ENCODE results near the gene ZNF672. TPM values are rescaled to one million over a fixed set of nuclear protein-coding genes. Genes with fewer than 3 reads are reported as not detected.
A peak's percentile ranks its signal among the peaks of the same experiment; 100 is the strongest.

ZNF672 gene
- total RNA-seq, 1 donor from 2014 or later: 44.4 TPM

GRCh38 chr1:248840946-248841345 lies 2.9 kb downstream of the ZNF672 start:
- Mint-ChIP-seq H3K9me3 (no peaks in the 10 kb centered on the region), H3K4me1 (peaks cover 21% of the 10 kb centered on the region), H3K36me3 (ENCODE audit: low read depth) (no peaks in the 10 kb centered on the region), H3K27me3 (ENCODE audit: low read depth) (no peaks in the 10 kb centered on the region), H3K27ac (ENCODE audit: unreplicated experiment) (no peak overlapping the region), H3K4me3 (peak overlapping the region; percentile 76)
- no peak for DNase-seq (ENCODE audit: low read depth, low spot score)
- TF ChIP-seq, protein P1, sequence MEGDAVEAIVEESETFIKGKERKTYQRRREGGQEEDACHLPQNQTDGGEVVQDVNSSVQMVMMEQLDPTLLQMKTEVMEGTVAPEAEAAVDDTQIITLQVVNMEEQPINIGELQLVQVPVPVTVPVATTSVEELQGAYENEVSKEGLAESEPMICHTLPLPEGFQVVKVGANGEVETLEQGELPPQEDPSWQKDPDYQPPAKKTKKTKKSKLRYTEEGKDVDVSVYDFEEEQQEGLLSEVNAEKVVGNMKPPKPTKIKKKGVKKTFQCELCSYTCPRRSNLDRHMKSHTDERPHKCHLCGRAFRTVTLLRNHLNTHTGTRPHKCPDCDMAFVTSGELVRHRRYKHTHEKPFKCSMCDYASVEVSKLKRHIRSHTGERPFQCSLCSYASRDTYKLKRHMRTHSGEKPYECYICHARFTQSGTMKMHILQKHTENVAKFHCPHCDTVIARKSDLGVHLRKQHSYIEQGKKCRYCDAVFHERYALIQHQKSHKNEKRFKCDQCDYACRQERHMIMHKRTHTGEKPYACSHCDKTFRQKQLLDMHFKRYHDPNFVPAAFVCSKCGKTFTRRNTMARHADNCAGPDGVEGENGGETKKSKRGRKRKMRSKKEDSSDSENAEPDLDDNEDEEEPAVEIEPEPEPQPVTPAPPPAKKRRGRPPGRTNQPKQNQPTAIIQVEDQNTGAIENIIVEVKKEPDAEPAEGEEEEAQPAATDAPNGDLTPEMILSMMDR (conservative IDR thresholded peaks at IDR 0.05): no peak

DNA sequence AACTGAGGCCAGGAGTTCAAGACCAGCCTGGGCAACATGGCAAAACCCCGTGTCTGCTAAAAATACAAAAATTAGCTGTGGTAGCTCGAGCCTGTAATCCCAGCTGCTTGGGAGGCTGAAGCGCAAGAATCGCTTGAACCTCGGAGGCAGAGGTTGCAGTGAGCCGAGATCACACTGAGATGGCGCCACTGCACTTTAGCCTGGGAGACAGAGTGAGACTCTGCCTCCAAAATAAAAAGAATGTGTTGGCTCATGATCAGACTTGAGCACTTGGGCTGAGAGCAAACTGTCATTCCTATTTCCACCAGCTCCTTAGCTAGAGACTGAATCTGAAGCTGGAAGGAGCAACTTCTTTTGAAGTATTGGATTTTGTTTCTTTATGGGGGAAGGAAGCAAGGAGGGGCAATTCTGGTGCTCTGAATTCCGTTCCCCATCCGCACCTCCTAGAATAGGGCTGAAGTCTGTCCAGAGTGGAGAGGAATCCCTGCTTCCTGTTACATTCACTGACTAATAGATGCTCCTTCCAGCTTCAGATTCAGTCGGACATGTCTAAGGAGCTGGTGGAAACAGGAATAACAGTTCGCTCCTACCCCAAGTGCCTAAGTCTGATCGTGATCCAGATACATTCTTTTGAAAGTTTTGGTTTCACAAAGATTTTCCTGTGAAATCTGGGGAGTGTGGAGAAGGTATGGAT lies 3.8 kb downstream of the ZNF672 start:
- H3K27me3 Mint-ChIP-seq (ENCODE audit: low read depth): no peaks in the 10 kb centered on the region
- TF ChIP-seq, protein P1 (conservative IDR thresholded peaks at IDR 0.05): peak; percentile 62
- H3K36me3 Mint-ChIP-seq (ENCODE audit: low read depth): no peaks in the 10 kb centered on the region
- no peak overlapping the region for H3K27ac Mint-ChIP-seq (ENCODE audit: unreplicated experiment)
- H3K4me3 Mint-ChIP-seq: peak overlapping the region; percentile 76
- H3K4me1 Mint-ChIP-seq: peaks cover 21% of the 10 kb centered on the region
- peak; percentile 30 for DNase-seq (ENCODE audit: low read depth, low spot score)
- H3K9me3 Mint-ChIP-seq: no peaks in the 10 kb centered on the region

GRCh38 chr1:248842781-248843331 lies 4.8 kb downstream of the ZNF672 start:
- Mint-ChIP-seq H3K9me3 (no peaks in the 10 kb centered on the region), H3K36me3 (ENCODE audit: low read depth) (no peaks in the 10 kb centered on the region), H3K27ac (ENCODE audit: unreplicated experiment) (no peak overlapping the region), H3K4me3 (no peak overlapping the region), H3K4me1 (peaks cover 21% of the 10 kb centered on the region), H3K27me3 (ENCODE audit: low read depth) (no peaks in the 10 kb centered on the region)
- no peak for DNase-seq (ENCODE audit: low read depth, low spot score)
- TF ChIP-seq, protein P1 (conservative IDR thresholded peaks at IDR 0.05): no peak

DNA sequence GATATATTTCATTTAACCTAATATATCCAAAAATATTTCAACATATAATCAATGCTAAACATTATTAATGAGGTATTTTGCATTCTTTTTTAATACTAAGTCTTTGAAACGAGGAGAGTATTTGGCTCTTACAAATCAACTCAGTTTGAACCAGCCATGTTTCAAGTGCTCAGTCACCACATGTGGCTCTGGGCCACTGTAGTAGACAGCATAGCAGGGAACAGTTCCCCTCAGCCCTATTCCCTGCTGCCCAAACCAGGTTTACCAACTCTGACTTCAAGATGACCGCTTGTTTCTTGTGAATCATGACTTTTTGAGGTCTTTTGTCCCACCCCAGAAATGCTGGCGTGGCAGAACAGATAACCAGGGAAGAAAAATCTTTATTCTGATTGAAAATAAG lies 5.7 kb downstream of the ZNF672 start:
- Mint-ChIP-seq H3K27me3 (ENCODE audit: low read depth) (no peaks in the 10 kb centered on the region), H3K27ac (ENCODE audit: unreplicated experiment) (no peak overlapping the region), H3K4me1 (peaks cover 21% of the 10 kb centered on the region), H3K9me3 (no peaks in the 10 kb centered on the region), H3K4me3 (no peak overlapping the region), H3K36me3 (ENCODE audit: low read depth) (peaks cover under 1% of the 10 kb centered on the region)
- no peak for DNase-seq (ENCODE audit: low read depth, low spot score)
- TF ChIP-seq, protein P1 (conservative IDR thresholded peaks at IDR 0.05): no peak

DNA sequence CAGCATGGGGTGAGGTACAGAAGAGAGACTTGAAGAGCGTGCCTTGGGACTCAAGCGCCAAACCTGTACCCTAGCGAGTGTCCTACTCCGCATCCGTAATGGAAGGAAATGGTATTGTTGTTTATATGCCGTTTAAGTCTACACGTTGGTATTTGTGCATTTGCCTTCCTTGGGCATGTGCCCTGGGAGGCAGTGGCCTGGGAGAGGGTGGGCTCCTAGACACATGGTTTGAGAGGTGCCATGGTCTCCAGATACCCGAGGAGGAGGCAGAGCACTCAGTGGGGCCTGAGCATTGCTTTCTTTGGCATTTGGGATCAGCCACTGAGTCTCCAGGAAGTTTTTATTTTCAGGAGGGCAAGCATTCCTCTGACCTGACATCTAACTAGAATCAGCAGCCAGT lies 6.5 kb downstream of the ZNF672 start:
- Mint-ChIP-seq H3K36me3 (ENCODE audit: low read depth) (peaks cover 5% of the 10 kb centered on the region), H3K4me3 (no peak overlapping the region), H3K27me3 (ENCODE audit: low read depth) (no peaks in the 10 kb centered on the region), H3K9me3 (no peaks in the 10 kb centered on the region), H3K27ac (ENCODE audit: unreplicated experiment) (no peak overlapping the region), H3K4me1 (peaks cover 18% of the 10 kb centered on the region)
- TF ChIP-seq, protein P1 (conservative IDR thresholded peaks at IDR 0.05): no peak
- no peak for DNase-seq (ENCODE audit: low read depth, low spot score)
